Ectodermal cell (in vitro differentiated cells): Measurements from ENCODE around the gene MYL3.

ENCODE experiments used
- H3K27ac ChIP-seq: 2 replicates; pipeline ENCODE4 v1.7.0; 2013; ENCODE audit warnings: mild to moderate bottlenecking, low read depth, low read length; ENCODE audit not compliant: insufficient read depth, poor library complexity, severe bottlenecking
- H3K27me3 ChIP-seq: 2 replicates; pipeline ENCODE4 v1.7.0; 2013; ENCODE audit warnings: mild to moderate bottlenecking, low read length; ENCODE audit not compliant: insufficient read depth, control insufficient read depth, poor library complexity, severe bottlenecking
- H3K36me3 ChIP-seq: one replicate; pipeline ENCODE4 v1.7.0; 2013; ENCODE audit warnings: low read length; ENCODE audit not compliant: control insufficient read depth, insufficient read depth
- H3K4me1 ChIP-seq: one replicate; pipeline ENCODE4 v1.7.0; 2013; ENCODE audit warnings: low read length; ENCODE audit not compliant: control insufficient read depth, insufficient read depth
- H3K4me3 ChIP-seq: 2 replicates; pipeline ENCODE4 v1.7.0; 2013; ENCODE audit warnings: low read depth, low read length, control low read depth; ENCODE audit not compliant: insufficient read depth
- H3K9me3 ChIP-seq: 2 replicates; pipeline ENCODE4 v1.7.0; 2013; ENCODE audit warnings: mild to moderate bottlenecking, low read length, moderate library complexity; ENCODE audit not compliant: control insufficient read depth
- WGBS, 2 experiments: methylation state at CpG; one replicate each; pipeline ENCODE4 v1.1.7; 2013; ENCODE audit warnings: missing lambda C conversion rate in 2 of 2; 5-methylcytosine and 5-hydroxymethylcytosine counted together

MYL3 gene

GRCh38 chr3:46843508-46843907 is 19.7 kb downstream of the MYL3 start:
- 88 to 94% methylated on average over 3 of the region's 3 CpGs for WGBS, 2 experiments
- Histone ChIP-seq H3K4me1 (peaks cover 8% of the 10 kb centered on the region), H3K36me3 (no peaks in the 10 kb centered on the region), H3K27me3 (no peaks in the 10 kb centered on the region), H3K4me3 (no peak overlapping the region), H3K9me3 (no peaks in the 10 kb centered on the region), H3K27ac (no peak overlapping the region)

GRCh38 chr3:46840491-46840890 is 22.8 kb downstream of the MYL3 start:
- no peak overlapping the region for H3K27ac ChIP-seq
- H3K4me3 ChIP-seq: no peak overlapping the region
- H3K27me3 ChIP-seq: no peaks in the 10 kb centered on the region
- 86 to 91% methylated on average over 1 of the region's 1 CpG for WGBS, 2 experiments
- no peaks in the 10 kb centered on the region for H3K36me3 ChIP-seq
- H3K9me3 ChIP-seq: no peaks in the 10 kb centered on the region
- peaks cover 8% of the 10 kb centered on the region for H3K4me1 ChIP-seq

- Histone ChIP-seq H3K27ac (no peak overlapping the region), H3K4me1 (no peaks in the 10 kb centered on the region), H3K27me3 (no peaks in the 10 kb centered on the region), H3K4me3 (no peak overlapping the region), H3K36me3 (no peaks in the 10 kb centered on the region), H3K9me3 (no peaks in the 10 kb centered on the region)
- 90 to 92% methylated on average over 2 of the region's 2 CpGs for WGBS, 2 experiments
These were observed 24.9 kb downstream of the MYL3 start for GRCh38 chr3:46838301-46838700.

GRCh38 chr3:46835491-46835890 is 27.8 kb downstream of the MYL3 start:
- no peaks in the 10 kb centered on the region for H3K9me3 ChIP-seq
- H3K36me3 ChIP-seq: no peaks in the 10 kb centered on the region
- H3K4me3 ChIP-seq: no peak overlapping the region
- no peak overlapping the region for H3K27ac ChIP-seq
- H3K27me3 ChIP-seq: no peaks in the 10 kb centered on the region
- H3K4me1 ChIP-seq: no peaks in the 10 kb centered on the region
- WGBS, 2 experiments: 94 to 96% methylated on average over 4 of the region's 4 CpGs

- Histone ChIP-seq H3K36me3 (no peaks in the 10 kb centered on the region), H3K4me1 (peaks cover 2% of the 10 kb centered on the region), H3K4me3 (no peak overlapping the region), H3K27me3 (no peaks in the 10 kb centered on the region), H3K27ac (no peak overlapping the region), H3K9me3 (no peaks in the 10 kb centered on the region)
- WGBS, 2 experiments: 94% methylated on average over 12 of the region's 12 CpGs
These were observed 28.2 kb downstream of the MYL3 start for GRCh38 chr3:46835054-46835453.

GRCh38 chr3:46833346-46834300 is 29.6 kb downstream of the MYL3 start:
- Histone ChIP-seq H3K9me3 (no peaks in the 10 kb centered on the region), H3K36me3 (no peaks in the 10 kb centered on the region), H3K4me3 (no peak overlapping the region), H3K27me3 (no peaks in the 10 kb centered on the region), H3K4me1 (peaks cover 6% of the 10 kb centered on the region), H3K27ac (no peak overlapping the region)
- 95 to 96% methylated on average over 65 of the region's 65 CpGs for WGBS, 2 experiments

- peaks cover 6% of the 10 kb centered on the region for H3K4me1 ChIP-seq
- no peaks in the 10 kb centered on the region for H3K27me3 ChIP-seq
- H3K9me3 ChIP-seq: no peaks in the 10 kb centered on the region
- no peak overlapping the region for H3K4me3 ChIP-seq
- no peak overlapping the region for H3K27ac ChIP-seq
- 87 to 98% methylated on average over 1 of the region's 1 CpG for WGBS, 2 experiments
- no peaks in the 10 kb centered on the region for H3K36me3 ChIP-seq
These were observed 31.4 kb downstream of the MYL3 start for GRCh38 chr3:46831841-46832240.

GRCh38 chr3:46831316-46831715 is 31.9 kb downstream of the MYL3 start:
- H3K4me1 ChIP-seq: peaks cover 6% of the 10 kb centered on the region
- no peaks in the 10 kb centered on the region for H3K27me3 ChIP-seq
- WGBS, 2 experiments: 94 to 100% methylated on average over 2 to 3 of the region's 3 CpGs
- H3K27ac ChIP-seq: no peak overlapping the region
- H3K9me3 ChIP-seq: no peaks in the 10 kb centered on the region
- H3K36me3 ChIP-seq: no peaks in the 10 kb centered on the region
- H3K4me3 ChIP-seq: no peak overlapping the region

- H3K36me3 ChIP-seq: no peaks in the 10 kb centered on the region
- H3K4me1 ChIP-seq: peaks cover 6% of the 10 kb centered on the region
- no peak overlapping the region for H3K4me3 ChIP-seq
- H3K27me3 ChIP-seq: no peaks in the 10 kb centered on the region
- no peak overlapping the region for H3K27ac ChIP-seq
- WGBS, 2 experiments: 89 to 92% methylated on average over 2 of the region's 2 CpGs
- no peaks in the 10 kb centered on the region for H3K9me3 ChIP-seq
These were observed 32.4 kb downstream of the MYL3 start for GRCh38 chr3:46830801-46831200.

GRCh38 chr3:46829699-46830208 is 33.5 kb downstream of the MYL3 start:
- H3K27ac ChIP-seq: no peak overlapping the region
- 67 to 72% methylated on average over 4 of the region's 4 CpGs for WGBS, 2 experiments
- no peaks in the 10 kb centered on the region for H3K36me3 ChIP-seq

More at GRCh38 chr3:46829699-46830208, 33.5 kb downstream of the MYL3 start:
- peaks cover 6% of the 10 kb centered on the region for H3K4me1 ChIP-seq
- H3K27me3 ChIP-seq: no peaks in the 10 kb centered on the region
- H3K4me3 ChIP-seq: no peak overlapping the region
- H3K9me3 ChIP-seq: no peaks in the 10 kb centered on the region
